Osteoblast (primary cell): ENCODE data around the gene MRPL43. TPM values are rescaled to one million over a fixed set of nuclear protein-coding genes. Genes with fewer than 3 reads are reported as not detected.

ENCODE experiments used
- DNase-seq: peaks from one replicate; pipeline ENCODE4 v3.0.0; 2011; ENCODE audit warnings: low spot score, mixed read lengths; ENCODE audit not compliant: insufficient read length; ENCODE audit errors: missing footprints
- H2AFZ ChIP-seq: 2 replicates; pipeline ENCODE4 v1.6.0; 2011; ENCODE audit warnings: mild to moderate bottlenecking, low read length
- H3K27ac ChIP-seq: 2 replicates; pipeline ENCODE4 v1.5.1; 2011; ENCODE audit warnings: mild to moderate bottlenecking, low read depth, low read length, moderate library complexity
- H3K27me3 ChIP-seq: 2 replicates; pipeline ENCODE4 v1.6.0; 2012; ENCODE audit warnings: mild to moderate bottlenecking, control low read depth, inconsistent platforms, low read length, moderate library complexity; ENCODE audit not compliant: insufficient read depth
- H3K36me3 ChIP-seq: 2 replicates; pipeline ENCODE4 v1.5.1; 2011; ENCODE audit warnings: mild to moderate bottlenecking, low read length, control low read depth, moderate library complexity; ENCODE audit not compliant: insufficient read depth
- H3K4me1 ChIP-seq: 2 replicates; pipeline ENCODE4 v1.5.1; 2011; ENCODE audit warnings: mild to moderate bottlenecking, low read length, control low read depth, moderate library complexity; ENCODE audit not compliant: insufficient read depth
- H3K4me2 ChIP-seq: 2 replicates; pipeline ENCODE4 v1.6.0; 2011; ENCODE audit warnings: mild to moderate bottlenecking, low read length; ENCODE audit not compliant: insufficient read depth
- H3K4me3 ChIP-seq: fragments of 200-600 bp; sonication (generic); 3 replicates; pipeline ENCODE4 v1.5.1; 2012; ENCODE audit warnings: mild to moderate bottlenecking, low read length, inconsistent platforms; ENCODE audit not compliant: insufficient read depth
- H3K79me2 ChIP-seq: 2 replicates; pipeline ENCODE4 v1.6.0; 2012; ENCODE audit warnings: mild to moderate bottlenecking, low read length, control low read depth, inconsistent platforms; ENCODE audit not compliant: insufficient read depth
- H3K9me3 ChIP-seq: 2 replicates; pipeline ENCODE4 v1.5.1; 2011; ENCODE audit warnings: low read depth, low read length, control low read depth
- H4K20me1 ChIP-seq: 2 replicates; pipeline ENCODE4 v1.6.0; 2012; ENCODE audit warnings: mild to moderate bottlenecking, low read length, control low read depth; ENCODE audit not compliant: insufficient read depth
- CTCF ChIP-seq: IDR thresholded peaks from 2 replicates; pipeline ENCODE4 v1.5.1; 2011; ENCODE audit warnings: mild to moderate bottlenecking, low read depth, low read length, moderate library complexity; ENCODE audit errors: extremely low read depth
- total RNA-seq: library from RNA; depleted of rRNA; stranded (reverse); fragments of >200 nt; gene quantifications from 2 replicates; pipeline ENCODE4 v1.2.3, GENCODE V29; 2012

MRPL43 gene
- total RNA-seq, 1 donor, result 48.5 TPM

- TF ChIP-seq CTCF, result no peak
- no peaks in the 10 kb centered on the region for H3K27me3 ChIP-seq
- peaks cover 24% of the 10 kb centered on the region for H3K79me2 ChIP-seq
- H3K4me3 ChIP-seq, result no peak overlapping the region
- no peaks in the 10 kb centered on the region for H4K20me1 ChIP-seq
- H3K4me2 ChIP-seq, result no peak overlapping the region
- no peak overlapping the region for H3K27ac ChIP-seq
- no peak for DNase-seq
- peaks cover 16% of the 10 kb centered on the region for H3K4me1 ChIP-seq
- no peaks in the 10 kb centered on the region for H3K9me3 ChIP-seq
- H3K36me3 ChIP-seq, result peaks cover 19% of the 10 kb centered on the region
- no peak overlapping the region for H2AFZ ChIP-seq
These were observed 4.1 kb downstream of the MRPL43 start for GRCh38 chr10:100982916-100983830.

- no peaks in the 10 kb centered on the region for H4K20me1 ChIP-seq
These were observed 6.0 kb downstream of the MRPL43 start for GRCh38 chr10:100981178-100981772.

GRCh38 chr10:100980711-100981110, 6.6 kb downstream of the MRPL43 start:
- no peak for TF ChIP-seq CTCF
- no peak overlapping the region for H3K4me2 ChIP-seq
- no peak overlapping the region for H3K27ac ChIP-seq
- no peaks in the 10 kb centered on the region for H3K27me3 ChIP-seq
- no peaks in the 10 kb centered on the region for H3K9me3 ChIP-seq
- H3K79me2 ChIP-seq, result no peaks in the 10 kb centered on the region
- H3K4me1 ChIP-seq, result no peaks in the 10 kb centered on the region
- H2AFZ ChIP-seq, result no peak overlapping the region
- no peaks in the 10 kb centered on the region for H4K20me1 ChIP-seq
- H3K4me3 ChIP-seq, result no peak overlapping the region
- no peak for DNase-seq
- H3K36me3 ChIP-seq, result peaks cover 19% of the 10 kb centered on the region

More at GRCh38 chr10:100981178-100981772, 6.0 kb downstream of the MRPL43 start:
- Histone ChIP-seq H3K4me2 (no peak overlapping the region), H3K79me2 (peaks cover 5% of the 10 kb centered on the region), H3K4me3 (no peak overlapping the region), H3K9me3 (no peaks in the 10 kb centered on the region), H3K4me1 (peaks cover 4% of the 10 kb centered on the region), H3K27ac (no peak overlapping the region), H2AFZ (no peak overlapping the region), H3K36me3 (peaks cover 19% of the 10 kb centered on the region), H3K27me3 (no peaks in the 10 kb centered on the region)
- DNase-seq, result no peak
- no peak for TF ChIP-seq CTCF

- Histone ChIP-seq H3K4me3 (no peak overlapping the region), H2AFZ (no peak overlapping the region), H4K20me1 (no peaks in the 10 kb centered on the region), H3K4me2 (no peak overlapping the region), H3K79me2 (no peaks in the 10 kb centered on the region), H3K9me3 (no peaks in the 10 kb centered on the region), H3K27ac (no peak overlapping the region), H3K36me3 (peaks cover 18% of the 10 kb centered on the region), H3K4me1 (no peaks in the 10 kb centered on the region), H3K27me3 (no peaks in the 10 kb centered on the region)
- TF ChIP-seq CTCF, result no peak
- no peak for DNase-seq
These were observed 7.0 kb downstream of the MRPL43 start for GRCh38 chr10:100980311-100980710.
